HTERT RPE-1 (cell line): ENCODE data around the gene ANKRD29.
"Not testable (repeated sequence)": the region's sequence is repeated elsewhere in the genome, so short reads cannot be mapped to it uniquely, and the experiment has no call there.

Experiments
- in situ Hi-C: fragments of 300-500 bp; cut with MboI; formaldehyde crosslinking; loops from 4 replicates; pipeline ENCODE4 v1.14.3; 2020; ENCODE audit warnings: low sequenced_read_pairs

The ANKRD29 gene

GRCh38 chr18:23645568-23646175 lies 17.0 kb downstream of the ANKRD29 start:
- in situ Hi-C loops = no loop called here

- in situ Hi-C loops = no loop called here
Measured at GRCh38 chr18:23643815-23644490, 18.8 kb downstream of the ANKRD29 start.

GRCh38 chr18:23641937-23642666 lies 20.6 kb downstream of the ANKRD29 start:
- in situ Hi-C loops = no loop called here

GRCh38 chr18:23641143-23641720 lies 21.5 kb downstream of the ANKRD29 start:
- in situ Hi-C loops = no loop called here

- in situ Hi-C loops = no loop called here
Measured at GRCh38 chr18:23640052-23640451, 22.7 kb downstream of the ANKRD29 start.

GRCh38 chr18:23636433-23636832 lies 26.3 kb downstream of the ANKRD29 start:
- in situ Hi-C loops = not testable (repeated sequence)

- in situ Hi-C loops = no loop called here
Measured at GRCh38 chr18:23636071-23636399, 26.7 kb downstream of the ANKRD29 start.

GRCh38 chr18:23635283-23636070 lies 27.2 kb downstream of the ANKRD29 start:
- in situ Hi-C loops = no loop called here

GRCh38 chr18:23634692-23635091 lies 28.0 kb downstream of the ANKRD29 start:
- in situ Hi-C loops = no loop called here

GRCh38 chr18:23632615-23633014 lies 30.1 kb downstream of the ANKRD29 start:
- in situ Hi-C loops = no loop called here

- in situ Hi-C loops = no loop called here
Measured at GRCh38 chr18:23631746-23632145, 31.0 kb downstream of the ANKRD29 start.

- in situ Hi-C loops = no loop called here
Measured at GRCh38 chr18:23631312-23631711, 31.4 kb downstream of the ANKRD29 start.

- in situ Hi-C loops = no loop called here
Measured at GRCh38 chr18:23629444-23629946, 33.2 kb downstream of the ANKRD29 start.

- in situ Hi-C loops = no loop called here
Measured at GRCh38 chr18:23627970-23628369, 34.7 kb downstream of the ANKRD29 start.

GRCh38 chr18:23627321-23627720 lies 35.4 kb downstream of the ANKRD29 start:
- in situ Hi-C loops = no loop called here

- in situ Hi-C loops = no loop called here
Measured at GRCh38 chr18:23626451-23627279, 36.0 kb downstream of the ANKRD29 start.

- in situ Hi-C loops = no loop called here
Measured at GRCh38 chr18:23623040-23623439, 39.7 kb downstream of the ANKRD29 start.

GRCh38 chr18:23619388-23619881 lies 43.3 kb downstream of the ANKRD29 start:
- in situ Hi-C loops = no loop called here

- in situ Hi-C loops = no loop called here
Measured at GRCh38 chr18:23618862-23619387, 43.8 kb downstream of the ANKRD29 start.
